NOMO-1 treated with dmso at 0.1 percent for 144 hours (cell line): Measurements from ENCODE around the gene GPRC5B.

Source experiments
- DNase-seq: peaks from one replicate; lab custom pipeline; 2025; ENCODE audit not compliant: unreplicated experiment; lab: John Stamatoyannopoulos, UW

The GPRC5B gene

DNA sequence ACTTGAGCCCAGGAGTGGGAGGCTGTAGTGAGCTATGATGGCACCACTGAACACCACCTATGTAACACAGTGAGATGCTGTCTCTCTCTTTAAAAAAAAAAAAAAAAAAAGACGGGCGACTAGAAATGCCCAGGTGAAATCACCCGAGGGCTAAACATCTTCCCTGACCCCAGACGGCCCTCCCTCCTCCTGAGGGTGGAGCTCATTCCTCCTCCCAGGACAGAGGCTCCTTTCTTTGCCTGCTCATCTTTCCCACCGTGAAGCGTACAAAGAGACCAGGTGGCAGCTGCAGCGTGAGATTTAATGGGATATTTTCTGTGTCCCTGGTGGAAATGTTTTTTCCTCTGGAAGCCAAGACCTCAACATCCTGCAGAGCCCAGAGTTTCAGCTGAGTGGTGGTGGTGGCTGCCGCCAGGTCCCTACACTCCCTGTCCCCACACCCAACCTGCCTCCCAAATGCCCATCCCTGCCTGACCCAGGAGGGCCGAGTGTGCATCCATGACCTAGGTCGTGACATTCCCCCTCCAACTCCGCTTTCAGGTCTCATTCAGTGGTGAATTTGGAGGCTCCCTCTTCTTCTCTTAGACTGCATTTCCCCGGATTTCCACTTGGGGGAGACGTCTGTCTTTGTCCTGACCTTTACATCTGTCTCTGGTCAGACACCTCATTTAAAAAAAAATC lies 14.4 kb upstream of the GPRC5B start:
- no peak for DNase-seq

- DNase-seq, result no peak
These were observed 13.5 kb upstream of the GPRC5B start for GRCh38 chr16:19898166-19898565.

DNA sequence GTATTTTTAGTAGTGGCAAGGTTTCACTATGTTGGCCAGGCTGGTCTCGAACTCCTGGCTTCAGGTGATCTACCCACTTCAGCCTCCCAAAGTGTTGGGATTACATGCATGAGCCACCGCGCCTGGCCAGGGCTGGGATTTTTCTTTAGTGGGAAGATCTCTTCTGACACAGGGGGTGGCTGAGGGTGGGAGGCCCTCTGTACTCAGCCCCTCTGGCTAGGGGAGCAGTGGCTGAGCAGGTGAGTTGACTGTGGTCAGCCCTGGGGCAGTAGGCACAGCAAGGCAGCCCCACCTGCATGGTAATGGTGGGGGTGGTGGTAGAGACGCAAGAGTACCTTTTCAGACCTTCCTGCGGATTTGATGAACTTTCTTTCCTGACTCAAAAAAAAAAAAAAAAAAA lies 12.3 kb upstream of the GPRC5B start:
- no peak for DNase-seq

GRCh38 chr16:19894586-19894985 lies 9.9 kb upstream of the GPRC5B start:
- DNase-seq, result no peak

DNA sequence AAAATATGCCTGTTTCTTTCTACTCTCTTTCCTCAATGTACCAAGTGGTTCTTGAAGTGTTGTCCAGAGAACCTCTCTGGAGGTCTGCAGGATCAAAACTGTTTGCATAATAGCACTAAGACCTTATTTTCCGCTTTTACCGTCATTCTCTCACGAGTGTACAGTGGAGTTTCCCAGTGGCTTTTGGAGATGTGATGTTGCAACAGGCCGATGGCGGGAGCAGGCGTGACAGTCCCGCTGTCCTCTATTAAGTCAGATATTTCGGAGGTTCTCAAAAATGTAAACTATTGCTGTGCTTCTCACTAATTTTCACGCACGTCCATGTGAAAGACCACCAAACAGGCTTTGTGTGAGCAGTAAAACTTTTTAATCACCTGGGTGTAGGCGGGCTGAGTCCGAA lies 8.3 kb upstream of the GPRC5B start:
- DNase-seq, result no peak

DNA sequence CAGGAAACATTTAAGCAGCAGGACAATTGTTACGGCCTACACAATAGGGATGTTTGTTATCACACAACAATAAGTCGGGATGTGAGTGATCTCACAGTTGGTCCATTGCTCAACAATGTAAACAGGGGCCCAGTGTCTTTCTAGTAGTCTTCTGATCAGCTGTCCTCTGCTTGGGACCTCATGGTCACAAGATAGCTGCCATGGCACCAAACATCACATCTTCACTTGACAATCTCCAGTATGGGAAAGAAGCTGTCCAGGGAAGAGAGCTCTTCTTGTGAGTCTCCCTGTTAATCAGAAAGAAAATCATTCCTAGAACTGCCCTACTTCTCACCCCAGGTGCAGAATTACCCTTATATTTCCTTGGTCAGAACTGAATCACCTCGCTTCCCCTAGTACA lies 6.3 kb upstream of the GPRC5B start:
- no peak for DNase-seq

- no peak for DNase-seq
These were observed 4.2 kb upstream of the GPRC5B start for GRCh38 chr16:19888834-19889233.

GRCh38 chr16:19886073-19886941 lies 1.7 kb upstream of the GPRC5B start:
- DNase-seq, result peak; percentile 66

- no peak for DNase-seq
These were observed 914 bp upstream of the GPRC5B start for GRCh38 chr16:19885451-19886072.

- DNase-seq, result no peak
These were observed 622 bp downstream of the GPRC5B start for GRCh38 chr16:19883966-19884485.

- DNase-seq, result no peak
These were observed 1.2 kb downstream of the GPRC5B start for GRCh38 chr16:19883296-19883965.

GRCh38 chr16:19882646-19883045 lies 2.0 kb downstream of the GPRC5B start:
- DNase-seq, result no peak

DNA sequence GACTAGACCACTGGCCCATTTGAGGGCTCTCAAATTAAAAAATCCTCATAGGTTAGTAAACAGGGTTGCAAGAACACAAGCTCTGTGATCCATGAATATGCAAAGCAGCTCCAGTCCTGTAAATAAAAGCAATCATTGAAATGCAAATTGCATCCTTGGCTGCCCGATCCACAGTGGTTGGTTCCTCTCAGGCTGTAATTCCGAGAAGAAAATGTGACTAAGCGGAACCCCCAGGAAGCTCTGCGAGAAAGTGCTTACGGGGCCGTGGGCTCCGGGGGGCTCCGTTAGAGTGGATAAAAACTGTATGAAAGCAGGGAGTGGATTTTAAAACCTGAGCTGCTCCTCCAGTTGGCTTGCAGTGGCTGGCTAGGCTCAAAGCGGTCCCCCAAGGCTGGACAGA lies 2.5 kb downstream of the GPRC5B start:
- DNase-seq, result no peak

DNA sequence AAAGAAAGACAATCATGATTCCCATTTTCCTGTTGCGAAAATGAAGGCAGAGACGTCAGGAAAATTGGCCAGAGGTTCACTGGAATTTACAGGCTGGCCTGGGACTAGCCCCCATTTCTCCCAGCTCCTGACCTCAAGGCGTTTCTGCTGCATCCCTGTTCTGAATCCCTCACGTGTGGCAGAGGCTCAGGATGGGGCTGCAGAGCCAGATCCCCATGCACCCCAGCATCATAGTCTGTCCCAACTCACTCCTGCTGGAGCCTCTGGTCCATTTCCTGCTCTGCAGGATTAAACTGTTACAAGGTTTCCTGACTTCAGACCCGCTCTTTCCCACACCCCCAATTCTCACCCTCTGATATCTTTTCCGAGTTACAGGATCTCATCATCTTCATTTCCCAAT lies 2.9 kb downstream of the GPRC5B start:
- DNase-seq, result no peak

GRCh38 chr16:19881028-19881427 lies 3.6 kb downstream of the GPRC5B start:
- DNase-seq, result no peak

GRCh38 chr16:19879241-19879792 lies 5.3 kb downstream of the GPRC5B start:
- no peak for DNase-seq

- DNase-seq, result no peak
These were observed 5.9 kb downstream of the GPRC5B start for GRCh38 chr16:19878757-19879156.

DNA sequence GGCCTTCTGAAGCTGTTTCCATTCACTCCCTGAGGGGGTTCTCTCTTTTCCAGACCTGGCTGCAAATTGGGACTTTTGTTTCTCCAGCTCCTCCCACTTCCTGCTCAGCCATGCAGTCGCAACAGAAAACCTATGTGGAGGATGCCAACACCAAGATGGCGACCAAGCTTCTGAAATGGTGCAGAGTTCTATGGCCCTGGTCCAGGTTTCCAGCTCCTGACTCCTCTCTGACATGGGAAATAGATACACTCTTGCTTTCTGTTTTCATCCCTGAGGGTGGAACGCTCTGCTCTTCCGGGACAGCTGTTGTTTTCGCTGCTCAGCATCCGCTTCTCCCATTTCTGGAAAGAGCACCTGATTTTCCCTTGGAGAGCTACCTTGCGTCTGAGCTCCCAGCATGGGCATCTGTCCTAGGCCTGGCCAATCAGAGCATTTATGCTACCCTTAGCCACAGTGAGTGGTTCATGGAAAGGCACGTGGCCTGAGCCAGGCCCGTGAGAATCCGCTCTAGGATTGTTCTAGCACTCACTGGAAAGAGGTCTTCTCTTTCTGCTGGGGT lies 8.1 kb downstream of the GPRC5B start:
- no peak for DNase-seq

DNA sequence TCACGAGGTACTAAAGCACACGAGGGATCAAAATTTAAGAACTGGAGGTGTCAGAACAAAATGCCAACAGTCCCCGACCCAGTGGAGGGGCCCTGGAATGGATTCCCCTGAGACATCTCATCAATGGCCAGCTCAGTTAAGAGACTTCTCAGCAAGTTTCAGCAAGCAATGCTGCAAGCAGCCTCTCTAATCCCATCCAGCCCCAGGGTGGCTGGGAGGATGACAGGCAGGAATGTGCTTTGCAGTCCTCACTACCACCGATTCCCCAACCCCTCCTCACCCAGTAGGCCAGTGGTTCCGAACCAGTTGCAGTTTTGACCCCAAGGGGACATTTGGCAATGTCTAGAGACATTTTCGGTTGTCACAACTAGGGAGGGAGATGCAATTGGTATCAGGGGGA lies 8.7 kb downstream of the GPRC5B start:
- no peak for DNase-seq

- no peak for DNase-seq
These were observed 9.6 kb downstream of the GPRC5B start for GRCh38 chr16:19874851-19875546.
